H1 (cell line): Measurements from ENCODE around the gene RNF220. TPM values are rescaled to one million over a fixed set of nuclear protein-coding genes. Genes with fewer than 3 reads are reported as not detected.

Experiments
- CTCF ChIA-PET: fragments of 300-600 bp; sonication (Branson Sonifier 250); formaldehyde crosslinking; loops from one replicate; lab custom pipeline; 2021; ENCODE audit not compliant: partially characterized antibody; lab: Charles Lee
- POLR2A ChIA-PET: fragments of 300-600 bp; sonication (Branson Sonifier 250); formaldehyde crosslinking; loops from one replicate; lab custom pipeline; 2021; ENCODE audit warnings: inconsistent platforms; ENCODE audit not compliant: partially characterized antibody; lab: Charles Lee
- DNase-seq, 2 experiments: peaks; one replicate each; pipeline versions ENCODE4 v3.0.0 to v3.0.0-alpha.2; 2010 to 2022; ENCODE audit warnings: low spot score in 2 of 2, low read depth in 1 of 2, mixed read lengths in 1 of 2
- FAIRE-seq: peaks from 2 replicates; lab custom pipeline; 2011; peaks lifted over from hg19 to GRCh38; lab: Jason Lieb, UNC
- H2AFZ ChIP-seq: 2 replicates; pipeline ENCODE4 v1.8.1; 2012; ENCODE audit warnings: low read length, inconsistent platforms
- H2AK5ac ChIP-seq: 2 replicates; pipeline ENCODE4 v1.6.1; 2013; ENCODE audit warnings: low read depth, low read length
- H2BK120ac ChIP-seq: replicated peaks from 2 replicates; pipeline ENCODE3; 2013; ENCODE audit warnings: low read depth, low read length, inconsistent platforms
- H2BK12ac ChIP-seq: 2 replicates; pipeline ENCODE4 v1.6.1; 2013; ENCODE audit warnings: low read depth, low read length
- H2BK15ac ChIP-seq: 2 replicates; pipeline ENCODE4 v1.6.1; 2013; ENCODE audit warnings: low read length
- H2BK20ac ChIP-seq: 2 replicates; pipeline ENCODE4 v1.6.1; 2013; ENCODE audit warnings: low read length
- H2BK5ac ChIP-seq: 2 replicates; pipeline ENCODE4 v1.6.1; 2013; ENCODE audit warnings: low read depth, low read length
- H3K14ac ChIP-seq: 2 replicates; pipeline ENCODE4 v1.6.1; 2013; ENCODE audit warnings: inconsistent platforms; ENCODE audit not compliant: insufficient read length
- H3K18ac ChIP-seq: 2 replicates; pipeline ENCODE4 v1.6.1; 2013; ENCODE audit warnings: low read length; ENCODE audit errors: extremely low read depth
- H3K23ac ChIP-seq: 2 replicates; pipeline ENCODE4 v1.6.1; 2013; ENCODE audit warnings: inconsistent platforms; ENCODE audit not compliant: insufficient read length
- H3K23me2 ChIP-seq: 2 replicates; pipeline ENCODE4 v1.6.1; 2013; ENCODE audit warnings: low read depth, low read length
- H3K27ac ChIP-seq: 2 replicates; pipeline ENCODE4 v1.6.1; 2011; ENCODE audit warnings: low read depth, low read length, inconsistent platforms
- H3K27me3 ChIP-seq, 4 experiments: replicated peaks in 1 of 4; 1 replicate in 1 of 4; 2 replicates in 3 of 4; pipeline versions ENCODE4 v1.6.1 to v1.8.1; 2011 to 2013; ENCODE audit warnings: low read length in 3 of 4, mild to moderate bottlenecking in 3 of 4, inconsistent platforms in 2 of 4, mixed read lengths in 2 of 4, moderate library complexity in 1 of 4; ENCODE audit not compliant: control insufficient read depth in 3 of 4, insufficient read depth in 3 of 4; ENCODE audit errors: extremely low read depth in 1 of 4
- H3K36me3 ChIP-seq, 4 experiments: 2 replicates each; pipeline versions ENCODE4 v1.6.1 to v1.8.1; 2011 to 2013; ENCODE audit warnings: mild to moderate bottlenecking in 4 of 4, low read length in 3 of 4, moderate library complexity in 2 of 4, control low read depth in 1 of 4, inconsistent platforms in 1 of 4; ENCODE audit not compliant: insufficient read depth in 4 of 4, control insufficient read depth in 2 of 4
- H3K4ac ChIP-seq: replicated peaks from 2 replicates; pipeline ENCODE3; 2013; ENCODE audit warnings: low read length, low read depth, mixed read lengths, inconsistent platforms; ENCODE audit not compliant: insufficient read length
- H3K4me1 ChIP-seq, 4 experiments: replicated peaks in 1 of 4; 1 replicate in 1 of 4; 2 replicates in 3 of 4; pipeline versions ENCODE4 v1.6.1 to v1.8.1; 2011 to 2013; ENCODE audit warnings: low read length in 3 of 4, inconsistent platforms in 2 of 4, mixed read lengths in 1 of 4; ENCODE audit not compliant: insufficient read depth in 4 of 4, control insufficient read depth in 3 of 4
- H3K4me2 ChIP-seq, 2 experiments: 2 replicates each; pipeline versions ENCODE4 v1.6.1 to v1.8.1; 2011 to 2013; ENCODE audit warnings: low read depth in 2 of 2, low read length in 2 of 2, control low read depth in 1 of 2, inconsistent platforms in 1 of 2, mild to moderate bottlenecking in 1 of 2; ENCODE audit not compliant: insufficient read depth in 1 of 2
- H3K4me3 ChIP-seq, 4 experiments: fragments of 200-600, 300-600 bp in 1 of 4; sonication (generic), shearing (Covaris generic), sonication (Bioruptor Twin) in 1 of 4; 2 replicates each; pipeline versions ENCODE4 v1.5.1 to v1.8.1; 2011 to 2016; ENCODE audit warnings: low read length in 4 of 4, low read depth in 3 of 4, control low read depth in 2 of 4, inconsistent platforms in 2 of 4, mild to moderate bottlenecking in 2 of 4, mixed read lengths in 1 of 4, moderate library complexity in 1 of 4; ENCODE audit not compliant: insufficient read depth in 2 of 4; ENCODE audit errors: extremely low read depth in 1 of 4
- H3K56ac ChIP-seq: replicated peaks from 2 replicates; pipeline ENCODE3; 2013; ENCODE audit warnings: low read depth, mild to moderate bottlenecking, mixed read lengths, low read length, inconsistent platforms; ENCODE audit not compliant: insufficient read length
- H3K79me1 ChIP-seq: 2 replicates; pipeline ENCODE4 v1.6.1; 2013; ENCODE audit warnings: low read depth, low read length, control low read depth
- H3K79me2 ChIP-seq, 2 experiments: 2 replicates each; pipeline versions ENCODE4 v1.6.1 to v1.8.1; 2012 to 2013; ENCODE audit warnings: low read length in 2 of 2, mild to moderate bottlenecking in 2 of 2, inconsistent platforms in 1 of 2; ENCODE audit not compliant: insufficient read depth in 2 of 2, control insufficient read depth in 1 of 2
- H3K9ac ChIP-seq, 4 experiments: replicated peaks in 1 of 4; 1 replicate in 1 of 4; 2 replicates in 3 of 4; pipeline versions ENCODE4 v1.6.1 to v1.8.1; 2011 to 2013; ENCODE audit warnings: low read depth in 3 of 4, low read length in 3 of 4, control low read depth in 2 of 4, mild to moderate bottlenecking in 2 of 4, moderate library complexity in 2 of 4, inconsistent platforms in 1 of 4; ENCODE audit errors: extremely low read depth in 1 of 4
- H3K9me3 ChIP-seq, 2 experiments: 2 replicates each; pipeline versions ENCODE4 v1.6.1 to v1.8.1; 2012 to 2013; ENCODE audit warnings: mild to moderate bottlenecking in 2 of 2, moderate library complexity in 2 of 2, control low read depth in 1 of 2, inconsistent platforms in 1 of 2, low read depth in 1 of 2, low read length in 1 of 2, mixed read lengths in 1 of 2; ENCODE audit not compliant: insufficient read depth in 2 of 2
- H4K20me1 ChIP-seq, 2 experiments: replicated peaks in 1 of 2; 2 replicates each; pipeline versions ENCODE3 to v1.8.1; 2011 to 2013; ENCODE audit warnings: inconsistent platforms in 2 of 2, low read length in 2 of 2, mild to moderate bottlenecking in 1 of 2; ENCODE audit not compliant: insufficient read depth in 2 of 2, control insufficient read depth in 1 of 2
- H4K5ac ChIP-seq: 2 replicates; pipeline ENCODE4 v1.6.1; 2013; ENCODE audit warnings: low read length, low read depth, mixed read lengths, inconsistent platforms; ENCODE audit not compliant: insufficient read length
- H4K8ac ChIP-seq: 2 replicates; pipeline ENCODE4 v1.8.0; 2013; ENCODE audit warnings: mild to moderate bottlenecking, moderate library complexity, low read length, inconsistent platforms; ENCODE audit not compliant: insufficient read depth; ENCODE audit errors: extremely low read depth
- H4K91ac ChIP-seq: replicated peaks from 2 replicates; pipeline ENCODE3; 2013; ENCODE audit warnings: low read length, mixed read lengths, inconsistent platforms; ENCODE audit not compliant: insufficient read length
- CBX5 ChIP-seq: fragments of 300-800, 300-1000 bp; sonication (generic); IDR thresholded peaks from 2 replicates; pipeline ENCODE4 v1.7.1; 2016; ENCODE audit warnings: antibody characterized with exemption, low read length, low read depth
- EP300 ChIP-seq, 2 experiments: IDR thresholded peaks; 1 replicate in 1 of 2; 2 replicates in 1 of 2; pipeline ENCODE4 v1.6.1; 2011 to 2012; ENCODE audit warnings: low read depth in 2 of 2, low read length in 2 of 2, mild to moderate bottlenecking in 2 of 2, borderline replicate concordance in 1 of 2, inconsistent platforms in 1 of 2, moderate library complexity in 1 of 2
- HDAC6 ChIP-seq: IDR thresholded peaks from one replicate; pipeline ENCODE4 v1.7.1; 2012; ENCODE audit warnings: low read depth, mild to moderate bottlenecking, inconsistent platforms, low read length, moderate library complexity
- JUN ChIP-seq: IDR thresholded peaks from 2 replicates; pipeline ENCODE4 v1.6.1; 2011; ENCODE audit warnings: low read depth, mild to moderate bottlenecking, improper control_type of control experiment, low read length
- KDM1A ChIP-seq: fragments of 200-600, 300-600 bp; sonication (generic); IDR thresholded peaks from 2 replicates; pipeline ENCODE4 v1.7.1; 2016; ENCODE audit warnings: mild to moderate bottlenecking, low read length, borderline replicate concordance
- MAFK ChIP-seq: IDR thresholded peaks from 2 replicates; pipeline ENCODE4 v1.6.1; 2012; ENCODE audit warnings: low read depth, mild to moderate bottlenecking, improper control_type of control experiment, low read length
- WGBS, 2 experiments: shearing (Covaris generic) in 1 of 2; methylation state at CpG; one replicate each; pipeline versions ENCODE4 v1.1.6 to v1.1.7; 2013 to 2015; ENCODE audit warnings: low lambda C conversion rate in 2 of 2, mixed read lengths in 2 of 2, inconsistent platforms in 1 of 2, low coverage in 1 of 2, missing lambda C conversion rate in 1 of 2; ENCODE audit not compliant: insufficient replicate concordance in 2 of 2, insufficient coverage in 1 of 2, insufficient read length in 1 of 2; ENCODE audit errors: extremely low coverage in 1 of 2, missing lambda C conversion rate in 1 of 2; 5-methylcytosine and 5-hydroxymethylcytosine counted together
- polyA plus RNA-seq, 7 experiments: library from polyadenylated mRNA; depleted of rRNA in 3 of 7; stranded (reverse) in 5 of 7; unstranded in 2 of 7; fragments of >200 nt in 5 of 7; fragments of 200-250 nt in 2 of 7; gene quantifications; 1 replicate in 5 of 7; 2 replicates in 1 of 7; 4 replicates in 1 of 7; pipeline versions ENCODE4 v1.2.1 to v1.2.3, GENCODE V29; 2011 to 2013; ENCODE audit warnings: missing spikeins in 2 of 7, mixed read lengths in 2 of 7
- total RNA-seq: library from RNA; stranded (reverse); fragmentation: NEBNext Ultra II Directional; extraction: Animal tissue kit (Norgen Biotek cat#: 25700); gene quantifications from 2 replicates; pipeline ENCODE4 v1.2.1, GENCODE V29; 2021

Gene RNF220
- total and polyA plus RNA-seq, 2 of the 8 experiments (the other 6 are each of a cell fraction or from before 2014, with no cell fraction given) = 123 to 160 TPM

GRCh38 chr1:44625348-44625747 is 220.3 kb downstream of the RNF220 start:
- Histone ChIP-seq H2BK12ac (no peak overlapping the region), H2BK15ac (no peak overlapping the region), H3K27ac (no peak overlapping the region), H3K9ac (no peak overlapping the region), H2AK5ac (no peak overlapping the region), H3K36me3 (no peaks in the 10 kb centered on the region; a peak in 3 of 8 replicates), H3K79me2 (no peaks in the 10 kb centered on the region), H4K5ac (no peak overlapping the region), H3K4me3 (no peak overlapping the region), H2BK120ac (no peak overlapping the region), H3K23me2 (no peaks in the 10 kb centered on the region), H2BK20ac (no peak overlapping the region), H2AFZ (no peak overlapping the region), H3K9me3 (no peaks in the 10 kb centered on the region), H4K20me1 (peaks cover 0 to 4% of the 10 kb centered on the region in 2 experiments), H3K4me1 (no peaks in the 10 kb centered on the region), H3K79me1 (no peaks in the 10 kb centered on the region; the same call in 1 of the 2 replicates), H2BK5ac (no peak overlapping the region), H3K4ac (no peak overlapping the region), H4K91ac (no peak overlapping the region), H3K23ac (no peak overlapping the region), H3K18ac (no peak overlapping the region), H3K4me2 (no peak overlapping the region), H3K14ac (no peak overlapping the region), H4K8ac (peak overlapping the region; percentile 36; the same call in 1 of the 2 replicates), H3K56ac (no peak overlapping the region), H3K27me3 (no peaks in the 10 kb centered on the region)
- DNase-seq (no peak), FAIRE-seq (no peak)
- ChIA-PET CTCF (interaction anchor here (0.6 to 2.6 kb wide), 9 partner anchors 9 to 185 kb away, joined by 3 to 11 read pairs (median 4); no protein-coding TSS in a partner anchor), POLR2A (interaction anchor here (1.2 to 30.8 kb wide), 3 partner anchors 9 to 17 kb away, joined by 4 to 633 read pairs (median 4); no protein-coding TSS in a partner anchor)
- TF ChIP-seq MAFK (no peak), KDM1A (no peak), EP300 (IDR thresholded peaks at IDR 0.05; ENCODE audit: borderline replicate concordance in 1 of 2, low read depth in 2 of 2, low read length in 2 of 2) (no peak), CBX5 (no peak), HDAC6 (no peak), JUN (no peak)
- 87% methylated on average over 7 of the region's 7 CpGs; no CpG with 5 or more reads in 1 of the 2 experiments for WGBS, 2 experiments
